M059J (cell line): ENCODE results near the gene SDC3. TPM values are rescaled to one million over a fixed set of nuclear protein-coding genes. Genes with fewer than 3 reads are reported as not detected.
A peak's percentile ranks its signal among the peaks of the same experiment; 100 is the strongest.

ENCODE experiments used
- DNase-seq: peaks from one replicate; pipeline ENCODE4 v3.0.0-alpha.2; 2012; ENCODE audit warnings: low read depth
- total RNA-seq: library from RNA; depleted of rRNA; stranded (reverse); fragments of >200 nt; shearing (Covaris generic); gene quantifications from 2 replicates; pipeline ENCODE4 v1.2.3, GENCODE V29; 2014

Gene SDC3
- total RNA-seq, 1 experiment from 2014 or later = 49.2 TPM

DNA sequence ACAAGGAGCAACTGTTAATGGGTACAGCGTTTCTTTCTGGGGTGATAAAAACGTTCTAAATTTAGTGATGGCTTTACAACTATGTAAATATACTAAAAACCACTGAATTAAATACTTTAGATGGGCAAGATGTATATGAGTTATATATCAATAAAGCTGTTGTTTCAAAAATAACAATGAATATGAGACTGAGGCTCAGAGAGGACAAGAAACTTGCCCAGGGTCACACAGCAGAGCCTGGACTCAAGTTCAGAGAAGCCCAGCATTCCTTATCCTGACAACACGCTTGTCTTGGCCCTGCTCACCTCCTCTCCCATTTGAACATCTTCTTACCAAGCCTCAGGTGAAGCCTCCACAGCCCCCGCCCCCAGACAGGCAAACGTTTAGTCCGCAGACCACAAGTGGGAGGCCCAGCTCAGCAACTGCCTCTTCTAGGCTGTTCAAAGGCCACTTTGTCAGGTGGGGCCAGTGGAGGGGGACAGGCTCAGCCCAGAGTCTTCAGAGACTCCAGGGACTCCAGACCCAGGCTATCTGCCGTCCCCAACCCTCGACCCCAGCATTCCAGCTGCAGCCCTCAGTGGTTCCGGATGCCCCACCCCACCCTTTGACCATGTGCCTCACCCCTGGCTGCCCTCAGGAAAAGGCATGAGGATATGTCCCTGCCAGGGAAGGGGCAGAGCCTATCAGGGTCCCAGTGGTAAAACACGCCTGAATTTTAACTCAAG, 17.9 kb downstream of the SDC3 start:
- no peak for DNase-seq

DNA sequence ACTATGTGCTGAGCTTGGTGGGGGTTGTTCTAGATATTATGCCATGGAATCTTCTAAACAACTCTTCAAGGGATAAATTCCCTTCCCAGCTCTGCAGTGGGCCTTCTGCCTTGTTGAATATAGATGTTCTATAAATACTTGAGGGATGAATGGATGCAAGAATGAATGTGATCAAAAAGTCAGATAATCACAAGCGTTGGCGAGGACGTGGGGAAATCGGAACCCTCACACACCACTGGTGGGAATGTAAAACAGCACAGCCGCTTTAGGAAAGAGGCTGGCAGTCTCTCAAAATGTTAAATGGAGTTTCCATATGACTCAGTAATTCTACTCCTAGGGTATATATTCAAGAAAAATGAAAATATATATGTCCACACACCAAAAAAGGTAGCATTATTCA, 19.0 kb downstream of the SDC3 start:
- no peak for DNase-seq

DNA sequence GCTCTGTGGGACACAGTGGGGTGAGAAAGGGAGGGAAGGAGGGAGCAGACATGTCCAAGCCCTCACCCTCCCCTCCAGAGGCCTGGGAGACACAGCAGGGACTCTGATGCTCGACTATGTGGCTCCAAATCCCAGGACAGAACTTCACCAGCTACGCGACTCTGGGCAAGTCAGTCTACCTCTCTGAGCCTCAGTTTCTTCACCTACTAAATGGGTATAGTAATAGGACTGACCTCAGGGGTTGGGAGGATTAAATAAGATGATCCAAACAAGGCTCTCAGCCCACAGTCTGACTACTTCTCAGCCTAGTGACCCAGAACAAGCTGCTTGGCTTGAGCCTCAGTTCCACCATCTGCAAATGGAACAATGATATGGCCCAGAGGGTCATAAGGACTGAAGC, 19.6 kb downstream of the SDC3 start:
- no peak for DNase-seq

DNA sequence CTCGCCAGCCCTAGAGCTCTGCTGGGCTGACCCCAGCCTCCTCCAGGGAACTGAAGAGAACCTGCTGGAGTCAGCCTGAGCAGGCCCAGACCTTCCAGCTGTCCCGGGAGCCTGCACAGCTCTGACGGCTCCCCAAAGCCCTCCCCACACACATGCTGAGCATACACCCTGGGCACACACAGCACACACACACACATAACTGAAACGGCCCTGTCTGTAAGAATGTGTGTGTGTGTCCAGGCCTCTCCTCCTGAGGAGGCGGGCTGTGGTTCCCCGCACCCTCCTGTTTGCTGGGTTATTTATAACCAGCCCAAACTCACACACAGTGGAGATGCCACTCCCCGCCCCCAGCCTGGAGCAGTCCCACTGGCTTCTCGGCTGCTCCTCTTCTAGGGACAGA, 20.2 kb downstream of the SDC3 start:
- peak; percentile 65 for DNase-seq

DNA sequence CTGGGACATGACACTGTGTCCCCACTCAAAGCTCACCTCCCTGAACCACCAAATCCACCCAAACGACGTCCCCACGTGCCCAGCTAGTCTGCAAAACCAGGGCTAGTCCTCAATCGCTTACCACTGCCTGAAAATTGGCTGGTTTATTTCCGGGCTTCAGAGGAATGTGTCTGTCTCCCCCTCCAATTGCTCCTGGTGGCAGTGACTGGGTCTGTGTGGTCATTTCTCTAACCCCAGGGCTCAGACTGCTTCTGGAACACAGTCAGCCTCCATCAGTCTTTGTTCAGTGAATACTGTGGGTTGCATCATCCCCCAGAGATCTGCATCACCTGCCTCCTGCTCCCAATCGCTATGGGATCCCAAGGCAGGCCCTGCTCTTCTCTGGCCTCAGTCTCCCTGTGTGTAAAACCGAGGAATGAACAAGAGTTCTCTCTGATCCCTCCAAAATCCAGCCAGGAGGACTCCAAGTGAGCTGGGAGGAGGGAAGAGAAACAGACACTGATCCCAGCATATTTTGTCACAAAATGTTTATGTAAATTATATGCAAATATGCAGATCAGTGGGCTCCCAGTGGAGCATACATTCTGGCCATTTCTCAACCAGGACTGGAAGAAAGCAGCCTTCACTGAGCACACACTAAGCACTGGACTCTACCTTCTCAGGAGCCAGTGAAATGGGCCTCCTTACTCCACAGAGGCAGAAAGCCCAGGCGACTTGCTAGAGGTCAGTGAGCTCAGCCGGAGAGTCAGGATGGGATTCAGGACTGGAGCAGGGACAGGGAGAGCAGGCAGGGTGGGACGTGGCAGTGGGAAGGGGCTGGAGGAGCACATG, 20.9 kb downstream of the SDC3 start:
- DNase-seq = peak; percentile 87

DNA sequence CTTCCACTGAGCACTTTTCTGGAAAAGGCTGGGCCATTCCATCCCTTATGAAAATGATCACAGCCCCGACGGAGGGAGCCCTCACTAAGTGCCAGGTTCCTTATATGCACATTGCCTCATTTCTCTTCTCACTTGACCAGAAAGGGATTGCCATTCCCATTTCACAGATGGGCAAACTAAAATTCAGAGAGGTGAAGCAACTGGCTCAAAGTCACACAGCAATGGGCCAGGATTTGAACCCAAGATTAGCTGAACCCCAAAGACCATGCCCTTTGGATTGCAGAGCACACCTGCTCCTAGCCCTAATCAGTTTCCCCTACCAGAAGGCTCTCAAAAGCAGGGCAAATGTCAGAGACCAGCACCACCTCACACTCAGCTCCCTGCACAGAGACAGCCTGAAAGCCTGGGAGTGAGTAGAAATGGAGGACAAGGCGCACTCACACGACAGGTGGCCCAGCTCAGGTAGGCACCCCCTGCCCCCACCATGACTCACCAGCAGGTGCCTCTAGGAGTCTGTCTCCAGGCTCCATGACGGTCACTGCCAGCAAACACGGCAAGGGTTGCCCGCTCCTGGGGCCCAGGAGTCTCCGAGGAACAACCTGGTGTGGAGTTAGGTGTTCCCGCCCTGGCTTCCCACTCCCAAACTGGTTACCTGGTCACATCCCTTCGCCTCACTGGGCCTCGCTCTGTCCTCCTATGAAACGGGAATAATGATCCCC, 21.7 kb downstream of the SDC3 start:
- no peak for DNase-seq

DNA sequence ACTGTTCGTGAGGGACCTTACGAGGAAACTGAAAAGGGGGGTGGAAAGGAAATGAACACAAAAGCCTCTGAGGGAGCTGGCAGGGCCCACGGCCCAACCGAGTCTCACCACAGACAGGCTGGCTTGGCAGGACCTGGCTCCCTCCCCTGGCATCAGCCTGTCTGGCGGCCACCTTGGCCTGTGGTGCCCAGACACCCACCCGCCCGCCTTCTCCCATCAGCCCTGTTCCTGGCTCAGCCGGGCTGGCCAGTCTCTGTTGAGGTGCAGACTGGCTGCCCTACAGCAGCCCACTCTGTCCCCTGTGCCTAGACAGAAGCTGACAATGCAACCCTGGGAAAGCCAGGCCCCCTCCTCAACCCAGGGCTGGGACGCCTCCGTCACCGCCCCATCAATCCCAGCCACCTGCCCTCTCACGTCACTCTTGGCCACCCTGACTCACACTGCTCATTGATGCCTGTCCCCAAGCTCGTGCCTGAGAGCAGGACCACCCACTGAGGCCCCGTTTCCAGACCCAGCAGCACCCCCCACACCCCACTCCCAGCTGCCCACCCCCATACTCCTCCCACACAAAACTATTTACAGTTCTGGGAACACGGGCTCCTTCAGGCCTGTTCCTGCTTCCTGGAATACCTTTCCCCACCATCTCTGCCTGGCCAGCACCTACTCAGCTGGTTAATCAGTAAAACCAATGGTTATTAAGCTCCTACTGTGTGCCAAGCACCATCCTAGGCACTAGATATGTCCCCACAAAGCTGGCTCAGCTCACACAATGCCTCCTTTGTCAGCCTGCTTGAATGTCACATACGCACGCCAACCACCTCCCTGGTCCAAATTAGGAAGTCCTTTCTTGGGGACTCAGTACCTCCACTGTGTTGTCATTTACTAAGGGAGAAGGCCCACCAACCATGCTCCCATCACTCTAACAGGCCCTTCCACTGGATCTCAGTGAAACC, 22.7 kb downstream of the SDC3 start:
- no peak for DNase-seq

DNA sequence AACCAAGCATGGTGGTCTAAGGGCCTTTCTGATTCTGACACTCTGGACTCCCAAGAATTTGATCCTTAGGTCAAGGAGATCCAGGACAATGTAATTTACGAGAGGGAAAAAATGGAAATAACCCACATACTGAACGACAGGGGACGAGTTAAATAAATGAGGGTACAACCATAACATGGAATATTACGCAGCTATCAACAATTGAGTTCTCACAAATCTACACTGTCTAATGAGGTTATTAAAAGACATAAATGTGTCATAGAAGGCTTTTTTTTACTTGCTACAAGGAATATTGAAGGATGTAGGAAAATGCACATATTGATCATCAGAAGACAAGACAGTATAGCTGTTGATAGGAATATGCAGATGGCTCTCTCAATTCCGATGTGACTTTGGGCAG, 23.8 kb downstream of the SDC3 start:
- DNase-seq = no peak

DNA sequence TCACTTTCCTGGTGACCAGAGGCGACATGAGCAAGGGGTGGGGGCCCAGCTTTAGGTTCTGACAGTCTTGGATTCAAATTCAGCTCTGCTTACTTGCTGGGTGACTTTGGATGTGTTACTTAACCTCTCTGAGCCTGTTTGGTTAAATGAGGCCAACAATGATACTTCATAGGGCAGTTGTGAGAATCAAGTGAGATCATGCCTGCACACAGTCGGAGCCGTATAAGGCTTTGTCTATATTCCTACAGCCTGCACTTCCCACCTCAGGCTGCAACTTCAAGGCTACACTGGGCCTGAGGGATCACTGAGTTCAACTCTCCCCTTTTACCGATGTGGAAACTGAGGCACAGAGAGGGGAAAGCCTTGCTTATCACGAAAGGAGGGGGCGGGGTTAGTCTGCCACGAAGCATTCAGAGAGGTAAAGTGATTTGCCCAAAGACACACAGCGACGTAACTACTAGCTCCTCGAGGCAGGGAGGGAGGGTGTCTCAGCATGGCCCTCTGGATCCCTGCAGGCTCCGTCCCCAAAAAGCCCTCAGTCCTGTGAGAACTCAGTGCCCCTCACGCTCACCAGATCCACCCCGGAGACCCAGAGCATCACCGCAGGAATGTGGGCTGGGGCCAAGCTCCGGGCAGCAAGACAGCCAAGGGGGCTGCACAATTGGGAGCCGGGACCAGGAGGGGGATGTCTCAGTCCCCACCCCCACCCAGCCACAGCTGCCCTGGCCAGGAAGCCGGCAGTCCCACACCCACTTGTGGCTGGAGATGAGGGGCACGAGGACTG, 25.0 kb downstream of the SDC3 start:
- DNase-seq = no peak

DNA sequence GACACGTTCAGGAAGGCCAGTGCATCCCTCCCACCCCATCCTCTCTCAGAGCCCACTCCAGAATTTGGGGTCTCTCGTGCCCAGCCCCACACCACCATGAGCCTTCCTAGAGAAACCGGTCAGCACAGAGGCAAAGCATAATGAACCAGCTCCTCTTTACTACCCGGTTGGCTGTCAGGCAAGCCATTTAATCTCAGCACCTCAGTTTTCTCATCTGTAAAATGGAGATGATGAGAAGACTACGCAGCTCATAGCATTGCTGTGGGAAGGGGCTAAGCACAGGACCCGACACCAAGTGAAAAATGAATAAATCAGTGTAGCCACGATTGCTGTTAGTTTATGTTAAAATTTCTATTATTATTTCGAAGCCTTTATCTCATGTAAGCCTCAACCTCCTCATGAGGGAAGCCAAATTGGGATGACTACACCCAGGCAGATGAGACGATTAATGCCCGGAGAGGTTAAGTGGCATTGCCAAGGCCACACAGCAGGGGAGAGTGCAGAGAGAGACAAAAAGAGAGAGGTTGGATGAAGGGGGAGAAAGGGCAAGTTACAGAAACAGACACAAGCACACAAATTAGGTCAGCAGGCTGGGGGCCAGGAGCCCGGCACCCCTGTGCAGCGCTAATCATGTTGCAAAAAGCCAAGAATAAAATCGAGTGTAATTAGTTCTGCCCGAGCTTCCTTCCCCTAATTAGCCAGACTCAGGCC, 25.7 kb downstream of the SDC3 start:
- DNase-seq = no peak

DNA sequence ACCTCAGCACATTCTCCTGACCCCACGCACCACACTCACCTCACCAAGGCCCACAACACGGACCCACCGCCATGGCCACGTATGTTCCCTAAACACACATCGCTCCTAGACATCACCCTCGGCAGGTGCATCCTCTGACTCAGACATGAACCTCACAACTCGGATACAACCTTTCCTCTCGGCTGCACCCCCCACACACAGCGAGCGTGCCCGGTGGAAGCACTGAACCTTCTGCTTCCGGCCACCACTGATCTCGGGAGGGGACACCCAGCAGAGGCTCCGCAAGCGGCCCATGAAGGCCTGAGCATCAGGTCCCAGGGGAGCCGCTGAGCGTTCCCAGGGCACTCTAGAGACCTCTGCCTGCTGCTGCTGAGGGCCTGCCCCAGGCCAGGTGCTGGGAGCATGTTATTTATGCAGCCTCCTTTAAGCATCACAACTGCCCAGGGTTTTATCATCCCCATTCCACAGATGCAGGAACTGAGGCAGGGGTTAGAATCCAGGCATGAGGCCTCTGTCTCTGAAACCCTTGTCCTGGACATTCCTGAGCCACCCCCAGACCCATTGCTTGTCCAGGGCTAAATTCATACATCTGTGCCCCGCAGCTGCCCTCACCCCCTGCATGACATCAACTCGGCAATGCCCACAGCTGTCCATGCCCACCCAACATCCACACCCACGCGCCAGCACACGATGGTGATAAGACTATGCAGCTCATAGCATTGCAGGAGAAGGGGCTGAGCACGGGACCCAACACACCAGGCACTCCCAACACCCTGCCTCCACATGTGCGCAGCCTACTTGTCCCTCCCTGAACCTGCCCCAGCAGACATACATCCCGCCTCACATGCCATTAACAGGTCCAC, 27.0 kb downstream of the SDC3 start:
- DNase-seq = no peak

DNA sequence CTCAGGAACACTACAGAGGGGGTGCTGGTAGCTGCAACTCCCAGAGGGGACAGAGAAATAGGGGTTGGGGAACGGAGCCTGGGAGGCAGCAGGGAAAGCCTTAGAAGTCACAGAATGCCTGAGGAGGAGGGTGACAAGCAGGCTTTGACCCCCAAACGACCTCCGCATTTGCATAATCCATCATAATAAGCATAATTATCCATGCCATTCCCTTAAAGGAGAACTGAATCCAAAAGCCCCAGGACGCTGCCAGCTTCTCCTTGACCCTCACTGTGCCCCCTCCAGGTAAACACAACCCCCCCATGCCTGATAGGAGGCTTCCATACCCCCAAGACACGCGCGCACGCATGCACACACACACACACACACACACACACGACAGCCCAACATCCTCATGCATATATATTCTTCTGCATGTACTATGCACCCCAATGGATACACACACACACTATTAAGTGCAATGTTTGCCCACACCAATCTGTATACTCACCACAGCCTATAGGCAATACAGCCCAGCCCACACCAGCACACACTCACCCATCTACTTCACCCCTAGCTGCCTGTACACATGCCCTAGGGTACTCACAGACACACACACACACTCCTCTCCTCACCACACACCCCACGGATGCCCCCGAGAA, 27.8 kb downstream of the SDC3 start:
- DNase-seq = no peak

DNA sequence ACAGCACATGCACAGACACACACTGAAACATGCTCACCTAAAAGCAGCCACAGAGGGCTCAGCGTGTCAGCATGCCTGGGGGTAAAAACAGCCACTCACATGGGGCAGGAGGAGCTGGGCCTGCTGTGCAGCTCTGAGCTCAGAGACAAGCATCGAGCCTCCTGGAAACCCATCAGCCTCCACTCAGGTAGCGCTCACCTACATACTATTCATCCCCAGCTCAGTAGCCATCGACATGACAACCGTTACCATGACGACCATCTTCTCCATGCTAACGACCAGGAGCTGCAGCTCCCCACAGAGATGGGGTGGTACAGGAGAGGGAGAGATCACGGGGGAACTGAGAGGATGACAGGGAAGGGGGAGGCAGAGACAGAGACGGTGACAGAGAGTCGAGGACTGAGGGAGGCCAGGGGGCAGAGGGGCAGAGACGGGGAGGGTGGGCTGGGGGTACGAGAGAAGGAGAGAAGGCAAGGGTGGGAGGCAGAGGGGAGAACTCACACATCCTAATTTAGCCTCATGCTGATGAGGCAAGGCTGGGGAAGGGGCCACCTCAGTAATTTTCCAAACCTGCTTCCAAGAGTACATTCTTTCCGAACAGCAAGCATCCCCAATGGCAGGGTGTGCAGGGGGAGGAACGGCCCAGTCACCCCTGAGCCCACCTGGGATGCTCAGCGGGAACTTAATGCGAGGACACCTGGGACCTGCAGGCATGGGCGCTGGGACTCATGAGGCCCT, 28.4 kb downstream of the SDC3 start:
- peak; percentile 26 for DNase-seq

DNA sequence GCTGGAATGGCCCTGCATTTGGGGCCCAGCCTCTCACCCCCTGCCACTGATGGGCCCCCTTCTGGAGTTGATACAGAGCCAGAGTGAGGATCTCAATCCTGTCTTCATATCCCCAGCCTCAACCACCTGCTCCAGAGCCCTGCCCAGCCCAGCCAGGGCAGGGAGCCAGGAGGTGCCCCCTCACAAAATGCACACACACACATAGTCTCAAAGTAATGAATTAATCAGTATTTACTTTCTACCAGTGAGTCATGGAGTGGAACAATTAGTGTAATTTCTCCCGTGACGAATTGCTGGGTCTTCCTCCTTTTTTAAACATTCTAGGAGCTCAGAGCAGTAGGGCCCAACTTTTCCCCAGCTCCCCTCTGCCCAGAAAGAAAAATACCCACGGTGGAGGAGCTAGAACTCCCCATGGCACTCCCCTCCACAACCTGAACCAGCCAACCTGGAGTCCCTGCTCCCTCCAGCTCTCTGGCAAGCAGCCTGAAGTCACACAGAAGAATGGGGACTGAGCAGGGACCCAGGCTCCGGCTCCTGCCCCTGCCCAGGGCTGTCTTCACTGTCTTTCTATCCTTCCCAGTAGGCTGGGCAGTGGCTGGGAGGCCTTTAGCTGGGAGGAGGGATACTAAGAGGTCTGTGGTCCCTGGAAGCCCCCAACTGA, 29.3 kb downstream of the SDC3 start:
- DNase-seq = peak; percentile 53

DNA sequence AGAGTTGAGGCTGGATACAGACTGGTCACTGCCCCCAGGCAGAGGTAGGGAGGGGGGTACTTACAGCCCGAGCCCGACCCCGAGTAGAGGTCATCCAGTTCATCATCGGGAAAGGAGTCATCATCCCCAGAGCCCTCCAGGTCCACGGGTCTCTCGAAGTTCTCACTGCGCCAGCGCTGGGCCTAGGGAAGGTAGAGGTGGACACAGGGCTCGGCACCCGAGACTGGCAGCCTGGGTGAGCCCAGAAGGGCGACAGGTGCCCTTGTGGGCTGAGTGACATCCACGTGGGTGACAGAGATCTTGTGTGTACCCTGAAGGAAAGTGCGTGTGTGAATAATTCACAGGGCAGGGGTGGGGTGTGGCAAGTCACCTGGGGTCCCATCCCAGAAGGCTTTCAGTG, 30.0 kb downstream of the SDC3 start:
- DNase-seq = no peak

DNA sequence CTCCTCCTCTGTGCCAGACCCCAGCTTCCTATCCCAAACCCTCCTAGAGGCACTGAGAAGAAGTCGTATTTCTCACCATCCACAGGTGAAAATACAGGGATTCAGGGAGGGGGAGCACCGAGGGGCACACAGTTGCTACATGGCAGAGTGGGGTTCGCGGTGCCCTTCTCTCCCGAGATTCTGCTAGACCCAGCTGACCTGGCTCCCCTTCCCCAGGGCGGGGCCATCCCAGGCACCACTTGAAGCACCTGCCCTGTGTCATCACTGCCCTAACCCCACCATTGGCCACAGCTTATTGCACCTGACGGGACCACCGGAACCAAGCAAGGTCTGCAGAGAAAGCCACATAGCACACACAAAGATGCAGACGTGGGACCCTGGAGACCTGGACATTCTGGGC, 30.5 kb downstream of the SDC3 start:
- DNase-seq = no peak

DNA sequence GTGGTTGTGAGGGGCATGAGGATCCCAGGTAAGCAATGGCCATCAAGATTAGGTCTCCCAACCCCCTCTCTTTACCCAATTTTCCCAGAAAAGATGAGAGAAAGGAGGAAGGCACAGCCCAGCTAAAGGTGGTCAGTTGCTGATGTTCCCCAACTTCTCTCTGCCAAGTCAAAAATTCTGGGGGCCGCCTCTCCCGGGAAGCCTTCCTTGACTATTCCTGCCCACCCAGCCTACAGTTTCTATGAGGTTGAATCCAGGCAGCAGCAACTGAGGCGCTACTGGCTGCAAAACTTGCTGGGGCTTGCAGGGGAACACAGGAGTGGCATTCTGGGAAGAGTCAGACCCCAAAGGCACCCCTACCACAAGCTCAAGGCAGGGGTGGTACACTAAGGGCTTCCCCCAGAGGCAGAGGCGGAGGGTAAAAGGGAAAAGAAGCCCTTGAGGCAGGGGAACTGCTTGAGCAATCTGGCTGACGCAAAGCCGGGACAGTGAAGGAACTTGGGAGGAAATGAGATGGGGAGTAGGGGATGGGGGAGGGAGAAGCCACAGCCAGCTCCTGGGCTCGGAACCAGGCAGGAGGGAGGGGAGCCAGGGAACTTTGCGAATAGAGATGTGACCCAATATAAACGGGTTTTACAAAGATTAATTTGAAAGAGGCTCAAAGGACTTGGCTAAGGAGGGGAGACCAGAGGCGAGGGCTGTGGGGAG, 31.2 kb downstream of the SDC3 start:
- no peak for DNase-seq
